ENCODE measurements around the gene PDGFC.

DNA sequence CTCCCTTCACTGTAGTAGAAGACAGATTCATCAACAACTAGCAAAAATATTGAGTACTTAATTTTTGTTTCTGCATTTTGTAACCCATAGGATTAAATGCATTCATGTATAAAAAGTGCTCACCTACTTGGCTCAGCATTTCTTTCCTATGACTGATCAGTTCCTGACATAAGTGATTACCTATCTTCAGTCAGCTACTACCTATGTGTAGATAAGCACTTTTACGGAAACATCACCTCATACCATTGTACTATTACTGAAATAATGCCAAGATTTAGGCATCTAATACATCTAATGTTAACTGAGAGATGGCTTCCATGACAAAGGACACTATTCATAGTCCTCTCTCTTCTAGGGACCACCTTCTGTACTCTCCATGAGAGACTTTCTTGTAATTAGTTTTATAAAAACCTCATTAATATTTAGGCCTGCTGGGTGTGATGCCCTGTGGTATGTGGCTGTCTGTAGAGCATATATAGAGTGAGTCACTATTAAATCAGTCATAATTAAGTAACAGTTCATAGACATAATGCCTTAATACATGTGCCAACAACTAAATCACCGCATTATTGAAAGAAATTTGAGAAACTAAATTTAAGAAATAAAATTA, 147.0 kb downstream of the PDGFC start:
- TF ChIP-seq, protein P1, sequence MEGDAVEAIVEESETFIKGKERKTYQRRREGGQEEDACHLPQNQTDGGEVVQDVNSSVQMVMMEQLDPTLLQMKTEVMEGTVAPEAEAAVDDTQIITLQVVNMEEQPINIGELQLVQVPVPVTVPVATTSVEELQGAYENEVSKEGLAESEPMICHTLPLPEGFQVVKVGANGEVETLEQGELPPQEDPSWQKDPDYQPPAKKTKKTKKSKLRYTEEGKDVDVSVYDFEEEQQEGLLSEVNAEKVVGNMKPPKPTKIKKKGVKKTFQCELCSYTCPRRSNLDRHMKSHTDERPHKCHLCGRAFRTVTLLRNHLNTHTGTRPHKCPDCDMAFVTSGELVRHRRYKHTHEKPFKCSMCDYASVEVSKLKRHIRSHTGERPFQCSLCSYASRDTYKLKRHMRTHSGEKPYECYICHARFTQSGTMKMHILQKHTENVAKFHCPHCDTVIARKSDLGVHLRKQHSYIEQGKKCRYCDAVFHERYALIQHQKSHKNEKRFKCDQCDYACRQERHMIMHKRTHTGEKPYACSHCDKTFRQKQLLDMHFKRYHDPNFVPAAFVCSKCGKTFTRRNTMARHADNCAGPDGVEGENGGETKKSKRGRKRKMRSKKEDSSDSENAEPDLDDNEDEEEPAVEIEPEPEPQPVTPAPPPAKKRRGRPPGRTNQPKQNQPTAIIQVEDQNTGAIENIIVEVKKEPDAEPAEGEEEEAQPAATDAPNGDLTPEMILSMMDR (IDR thresholded peaks at IDR 0.05) = no peak
- TF ChIP-seq POLR2A (IDR thresholded peaks at IDR 0.05) (no peak), EP300 (IDR thresholded peaks at IDR 0.05) (no peak)
